DOHH2 (cell line): Measurements from ENCODE around the gene SLC28A3.

Experiments
- CTCF ChIP-seq: fragments of 200-600 bp; sonication (generic); IDR thresholded peaks from one replicate; pipeline ENCODE4 v1.5.1; 2014; ENCODE audit warnings: antibody characterized with exemption, mild to moderate bottlenecking, low read depth, low read length; ENCODE audit not compliant: poor library complexity, severe bottlenecking
- EZH2phosphoT487 ChIP-seq: fragments of 200-600 bp; sonication (generic); IDR thresholded peaks from 2 replicates; pipeline ENCODE4 v1.6.1; 2017; ENCODE audit warnings: borderline replicate concordance, mild to moderate bottlenecking, antibody characterized with exemption, low read length, moderate library complexity, mixed read lengths

GRCh38 chr9:84318981-84319380 is 21.6 kb downstream of the SLC28A3 start:
- TF ChIP-seq CTCF = no peak
- no peak for TF ChIP-seq EZH2phosphoT487
